ENCODE results near the gene IPO9. TPM values are rescaled to one million over a fixed set of nuclear protein-coding genes. Genes with fewer than 3 reads are reported as not detected.

Gene IPO9
- total and polyA plus RNA-seq, 2 of the 4 experiments (the other 2 are of a cell fraction), result 14.0 to 23.4 TPM

DNA sequence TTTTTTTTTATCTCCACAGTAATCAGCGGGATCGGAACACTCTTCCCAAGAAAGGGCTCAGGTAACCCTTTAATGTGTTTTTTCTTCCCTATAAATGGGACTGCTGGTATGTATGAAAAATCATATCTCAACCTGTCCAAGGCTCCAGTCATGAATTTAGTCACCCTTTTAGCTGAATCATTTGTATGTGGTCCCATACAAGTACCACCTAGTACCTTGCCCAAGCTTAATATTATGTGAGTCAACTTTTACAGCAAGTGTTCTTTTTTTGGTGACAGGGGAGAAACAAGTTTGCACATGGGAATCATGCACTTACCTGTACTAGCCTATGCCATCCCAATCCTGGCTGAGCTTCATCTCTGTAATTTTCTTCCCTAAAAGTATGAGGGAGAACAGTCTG, 43.7 kb upstream of the IPO9 start:
- peaks cover 18% of the 10 kb centered on the region for H3K4me1 ChIP-seq (ENCODE audit: control insufficient read depth, insufficient read depth, low read length)
- no peak overlapping the region for H3K4ac ChIP-seq (ENCODE audit: low read depth, low read length)
- H3K79me1 ChIP-seq (ENCODE audit: low read depth in 1 of 2, low read length in 2 of 2), result peaks cover 33 to 76% of the 10 kb centered on the region in 2 experiments
- CTCF ChIA-PET, result interaction anchor here (0.7 kb wide), 1 partner anchor 17 kb away, joined by 3 read pairs; no protein-coding TSS in a partner anchor
- H2BK20ac ChIP-seq (ENCODE audit: low read depth, low read length), result no peak overlapping the region
- no peak overlapping the region for H4K5ac ChIP-seq (ENCODE audit: low read depth, low read length)
- dilution Hi-C loops (cut with HindIII; ENCODE audit: low sequenced_read_pairs, unreplicated experiment), result no loop called here
- H3K14ac ChIP-seq (replicated peaks; ENCODE audit: low read depth, low read length), result no peak overlapping the region
- H3K4me3 ChIP-seq (ENCODE audit: insufficient read depth, low read depth, low read length), result no peak overlapping the region
- H2AK9ac ChIP-seq (replicated peaks; ENCODE audit: low read depth, low read length, poor library complexity), result no peak overlapping the region
- no peak overlapping the region for H3K27ac ChIP-seq (ENCODE audit: insufficient read depth, low read length)
- ATAC-seq (ENCODE audit: low read depth), result no peak
- TF ChIP-seq SMC3 (IDR thresholded peaks at IDR 0.05; ENCODE audit: low read depth, low read length) (no peak), FOS (IDR thresholded peaks at IDR 0.05; ENCODE audit: low read depth, low read length) (no peak), RCOR1 (IDR thresholded peaks at IDR 0.05; ENCODE audit: insufficient replicate concordance, low read length) (no peak)
- H4K91ac ChIP-seq (ENCODE audit: insufficient read depth, low read depth, low read length), result no peak overlapping the region
- H3K27me3 ChIP-seq (ENCODE audit: control insufficient read depth, insufficient read depth, low read length), result no peaks in the 10 kb centered on the region
- H2BK120ac ChIP-seq (ENCODE audit: low read depth, low read length), result no peak overlapping the region
- H3K18ac ChIP-seq (ENCODE audit: low read depth, low read length), result no peak overlapping the region
- H3K36me3 ChIP-seq (ENCODE audit: control insufficient read depth, insufficient read depth, low read length), result peaks cover 73% of the 10 kb centered on the region
- no peak overlapping the region for H2BK15ac ChIP-seq (ENCODE audit: low read depth, low read length)
- in situ Hi-C loops (cut with MboI; ENCODE audit: low sequenced_read_pairs), result loop anchor here (5.0 kb wide), 2 partner anchors 73 to 228 kb away; no protein-coding TSS in a partner anchor
- no peak overlapping the region for H4K8ac ChIP-seq (ENCODE audit: low read depth in 2 of 2, low read length in 2 of 2)
- H3K23ac ChIP-seq (ENCODE audit: low read depth, low read length), result no peak overlapping the region
- H2BK5ac ChIP-seq (ENCODE audit: low read depth, low read length, poor library complexity, severe bottlenecking), result no peak overlapping the region
- POLR2A ChIA-PET (ENCODE audit: unreplicated experiment), result no interaction called here
- no CpG with 5 or more reads among the region's 2 CpGs for WGBS, 2 experiments (ENCODE audit: extremely low coverage in 2 of 2, insufficient read length in 1 of 2)
- H3K4me2 ChIP-seq (ENCODE audit: low read depth, low read length), result no peak overlapping the region
- H2AK5ac ChIP-seq (ENCODE audit: low read depth, low read length), result no peak overlapping the region
- DNase-seq, result no peak
- intact Hi-C loops (cut with micrococcal nuclease), result no loop called here
- H3K9me3 ChIP-seq (ENCODE audit: control insufficient read depth, insufficient read depth, low read length), result no peaks in the 10 kb centered on the region
- BruUV-seq (replicated peaks), result no TSS peak
- H4K20me1 ChIP-seq (ENCODE audit: insufficient read depth, low read length), result peaks cover 5% of the 10 kb centered on the region; the same call in 1 of the 2 replicates
- H3K9ac ChIP-seq (ENCODE audit: low read depth, low read length), result no peak overlapping the region
- H3K56ac ChIP-seq (ENCODE audit: extremely low read depth, insufficient read depth, low read length), result no peak overlapping the region
- peaks cover 25% of the 10 kb centered on the region for H3K9me1 ChIP-seq (ENCODE audit: insufficient read depth, low read length)
- no peak overlapping the region for H2AFZ ChIP-seq (replicated peaks; ENCODE audit: low read length, poor library complexity)
